GM12878 (cell line): Measurements from ENCODE around the gene HOOK2. TPM values are rescaled to one million over a fixed set of nuclear protein-coding genes. Genes with fewer than 3 reads are reported as not detected.

Experiments
- ATAC-seq: fragments of 200-7000 bp; cut with Tn5 transposase; 3 replicates; pipeline ENCODE4 v1.9.1; 2020; ENCODE audit warnings: mild to moderate bottlenecking, moderate library complexity
- BruUV-seq: library from RNA; stranded (reverse); fragments of 400-500 nt; replicated peaks from 2 replicates; lab custom pipeline; 2021; lab: Mats Ljungman, UMichigan
- CTCF ChIA-PET: fragments of 300-600 bp; sonication (Branson Sonifier 250); formaldehyde crosslinking; extraction: SDS; loops from one replicate; lab custom pipeline; 2021; ENCODE audit warnings: inconsistent platforms; lab: Yijun Ruan, JAX
- POLR2A ChIA-PET: fragments of 350-600 bp; formaldehyde crosslinking; extraction: SDS; loops from one replicate; lab custom pipeline; 2021; ENCODE audit warnings: inconsistent platforms; lab: Charles Lee
- RAD21 ChIA-PET: fragments of 300-600 bp; sonication (Branson Sonifier 250); formaldehyde crosslinking; loops from one replicate; lab custom pipeline; 2023; ENCODE audit warnings: antibody characterized with exemption; ENCODE audit not compliant: unreplicated experiment; lab: Charles Lee
- SMC1A ChIA-PET: fragments of 300-600 bp; sonication (Branson Sonifier 250); formaldehyde crosslinking; loops from one replicate; lab custom pipeline; 2023; ENCODE audit not compliant: unreplicated experiment, uncharacterized antibody; lab: Charles Lee
- DNase-seq: peaks from one replicate; pipeline ENCODE4 v3.0.0-alpha.2; 2011; ENCODE audit warnings: low read depth, low spot score
- FAIRE-seq: peaks from 3 replicates; lab custom pipeline; 2011; peaks lifted over from hg19 to GRCh38; lab: Jason Lieb, UNC
- H2AFZ ChIP-seq: 2 replicates; pipeline ENCODE4 v1.6.0; 2011; ENCODE audit warnings: low read depth, low read length, control low read depth; ENCODE audit not compliant: control insufficient read depth
- H3K27ac ChIP-seq: 2 replicates; pipeline ENCODE4 v1.5.1; 2011; ENCODE audit warnings: control low read depth; ENCODE audit not compliant: control insufficient read depth, insufficient read depth
- H3K27me3 ChIP-seq, 2 experiments: replicated peaks in 1 of 2; 2 replicates each; pipeline versions ENCODE4 v1.6.0 to v1.6.1; 2011; ENCODE audit warnings: low read length in 1 of 2; ENCODE audit not compliant: control insufficient read depth in 2 of 2, insufficient read depth in 2 of 2
- H3K36me3 ChIP-seq, 2 experiments: 2 replicates each; pipeline ENCODE4 v1.5.1; 2011; ENCODE audit warnings: low read length in 1 of 2; ENCODE audit not compliant: control insufficient read depth in 2 of 2, insufficient read depth in 2 of 2
- H3K4me1 ChIP-seq: 2 replicates; pipeline ENCODE4 v1.6.1; 2011; ENCODE audit warnings: mild to moderate bottlenecking, low read length, moderate library complexity, mixed read lengths; ENCODE audit not compliant: control insufficient read depth, insufficient read depth
- H3K4me2 ChIP-seq: 2 replicates; pipeline ENCODE4 v1.6.0; 2011; ENCODE audit warnings: control low read depth; ENCODE audit not compliant: control insufficient read depth, insufficient read depth
- H3K4me3 ChIP-seq: fragments of 200-600 bp; sonication (generic); 2 replicates; pipeline ENCODE4 v1.5.1; 2016
- H3K79me2 ChIP-seq: 2 replicates; pipeline ENCODE4 v1.6.0; 2011; ENCODE audit warnings: low read length; ENCODE audit not compliant: control insufficient read depth, insufficient read depth
- H3K9ac ChIP-seq: 2 replicates; pipeline ENCODE4 v1.8.0; 2011; ENCODE audit warnings: low read length, control low read depth, mixed read lengths; ENCODE audit not compliant: control insufficient read depth, insufficient read depth
- H3K9me3 ChIP-seq: replicated peaks from 3 replicates; pipeline ENCODE4 v1.5.1; 2011; ENCODE audit warnings: mild to moderate bottlenecking, low read length; ENCODE audit not compliant: control insufficient read depth, insufficient read depth
- H4K20me1 ChIP-seq: 2 replicates; pipeline ENCODE4 v1.6.0; 2011; ENCODE audit not compliant: control insufficient read depth, insufficient read depth
- BCL11A ChIP-seq: IDR thresholded peaks from 2 replicates; pipeline ENCODE4 v1.6.1; 2011; ENCODE audit warnings: low read depth, low read length
- CBX3 ChIP-seq: fragments of 200-600 bp; sonication (generic); IDR thresholded peaks from 2 replicates; pipeline ENCODE4 v1.6.1; 2016; ENCODE audit warnings: low read depth, borderline replicate concordance
- EGR1 ChIP-seq, 2 experiments: IDR thresholded peaks; 1 replicate in 1 of 2; 2 replicates in 1 of 2; pipeline ENCODE4 v1.6.1; 2011 to 2012; ENCODE audit warnings: low read depth in 2 of 2, low read length in 2 of 2, borderline replicate concordance in 1 of 2, mild to moderate bottlenecking in 1 of 2, moderate library complexity in 1 of 2
- GATAD2B ChIP-seq: fragments of 450-650 bp; conservative IDR thresholded peaks from 2 replicates; pipeline ENCODE4 v1.6.1; 2017; ENCODE audit warnings: low read depth, mild to moderate bottlenecking, moderate library complexity
- HDAC2 ChIP-seq: fragments of 200-600 bp; sonication (generic); IDR thresholded peaks from 2 replicates; pipeline ENCODE4 v1.6.1; 2017
- JUNB ChIP-seq: IDR thresholded peaks from 2 replicates; pipeline ENCODE4 v1.6.1; 2016; ENCODE audit warnings: antibody characterized with exemption, mild to moderate bottlenecking
- LARP7 ChIP-seq: fragments of 450-650 bp; IDR thresholded peaks from 2 replicates; pipeline ENCODE4 v1.6.1; 2017; ENCODE audit warnings: mild to moderate bottlenecking
- MEF2A ChIP-seq: IDR thresholded peaks from 2 replicates; pipeline ENCODE4 v1.6.1; 2011; ENCODE audit warnings: low read depth, mild to moderate bottlenecking, low read length, moderate library complexity; ENCODE audit not compliant: insufficient read depth
- MYB ChIP-seq: fragments of 150-350 bp; IDR thresholded peaks from 2 replicates; pipeline ENCODE4 v1.6.1; 2014; ENCODE audit warnings: mild to moderate bottlenecking, low read depth, low read length, borderline replicate concordance
- NR2F1 ChIP-seq: fragments of 450-650 bp; conservative IDR thresholded peaks from 2 replicates; pipeline ENCODE4 v1.6.1; 2017; ENCODE audit warnings: mild to moderate bottlenecking
- POLR2A ChIP-seq: IDR thresholded peaks from 2 replicates; pipeline ENCODE4 v1.6.1; 2011; ENCODE audit warnings: low read depth, mild to moderate bottlenecking, low read length
- POLR2AphosphoS5 ChIP-seq: IDR thresholded peaks from 2 replicates; pipeline ENCODE4 v1.6.1; 2011; ENCODE audit warnings: mild to moderate bottlenecking, low read length, inconsistent platforms
- SMAD5 ChIP-seq: IDR thresholded peaks from 2 replicates; pipeline ENCODE4 v1.6.1; 2016; ENCODE audit warnings: antibody characterized with exemption, low read depth
- SMARCA5 ChIP-seq: fragments of 450-650 bp; IDR thresholded peaks from 2 replicates; pipeline ENCODE4 v1.6.1; 2017; ENCODE audit warnings: mild to moderate bottlenecking
- SMC3 ChIP-seq: IDR thresholded peaks from 2 replicates; pipeline ENCODE4 v1.6.1; 2011; ENCODE audit warnings: low read length, improper control_type of control experiment, borderline replicate concordance
- YY1 ChIP-seq: IDR thresholded peaks from 2 replicates; pipeline ENCODE4 v1.6.1; 2011; ENCODE audit warnings: low read depth, mild to moderate bottlenecking, low read length
- ZBED1 ChIP-seq: IDR thresholded peaks from 2 replicates; pipeline ENCODE4 v1.6.1; 2016; ENCODE audit warnings: borderline replicate concordance
- ZNF274 ChIP-seq: IDR thresholded peaks from one replicate; pipeline ENCODE4 v1.8.0; 2011; ENCODE audit not compliant: insufficient read length, insufficient read depth
- WGBS: methylation state at CpG from one replicate; pipeline ENCODE4 v1.1.6; 2016; ENCODE audit warnings: low lambda C conversion rate; ENCODE audit not compliant: insufficient replicate concordance, insufficient coverage; ENCODE audit errors: missing lambda C conversion rate; 5-methylcytosine and 5-hydroxymethylcytosine counted together
- in situ Hi-C: fragments of 300-500 bp; cut with MboI; formaldehyde crosslinking; loops from 9 replicates; pipeline ENCODE4 v1.14.3; 2018; ENCODE audit warnings: mixed read lengths
- intact Hi-C: fragments of 100-400 bp; cut with micrococcal nuclease; formaldehyde crosslinking; loops from one replicate; pipeline ENCODE4 v1.14.2; 2022; ENCODE audit not compliant: unreplicated experiment
- polyA plus RNA-seq, 11 experiments: library from polyadenylated mRNA; depleted of rRNA in 4 of 11; unstranded in 6 of 11; stranded (reverse) in 5 of 11; fragments of >200 nt; fragmentation: Nextera tagmentation in 4 of 11; fragmentation: Illumina TruSeq in 1 of 11; extraction: Ambion mirVana in 4 of 11; extraction: Trizol in 1 of 11; gene quantifications; 1 replicate in 1 of 11; 2 replicates in 10 of 11; pipeline versions ENCODE4 v1.2.1 to v1.2.3, GENCODE V29; 2011 to 2016; ENCODE audit warnings: inconsistent platforms in 2 of 11, missing spikeins in 2 of 11, low read depth in 1 of 11
- total RNA-seq, 4 experiments: library from RNA; depleted of rRNA in 3 of 4; stranded (reverse); fragments of >200 nt in 3 of 4; fragmentation: Illumina TruSeq in 1 of 4; extraction: Trizol in 1 of 4; gene quantifications; 2 replicates each; pipeline versions ENCODE4 v1.2.1 to v1.2.3, GENCODE V29; 2013 to 2021

HOOK2 gene
- total and polyA plus RNA-seq, 10 of the 15 experiments (the other 5 are each of a cell fraction or from before 2014, with no cell fraction given), result 1.5 to 9.6 (median 6.2) TPM

DNA sequence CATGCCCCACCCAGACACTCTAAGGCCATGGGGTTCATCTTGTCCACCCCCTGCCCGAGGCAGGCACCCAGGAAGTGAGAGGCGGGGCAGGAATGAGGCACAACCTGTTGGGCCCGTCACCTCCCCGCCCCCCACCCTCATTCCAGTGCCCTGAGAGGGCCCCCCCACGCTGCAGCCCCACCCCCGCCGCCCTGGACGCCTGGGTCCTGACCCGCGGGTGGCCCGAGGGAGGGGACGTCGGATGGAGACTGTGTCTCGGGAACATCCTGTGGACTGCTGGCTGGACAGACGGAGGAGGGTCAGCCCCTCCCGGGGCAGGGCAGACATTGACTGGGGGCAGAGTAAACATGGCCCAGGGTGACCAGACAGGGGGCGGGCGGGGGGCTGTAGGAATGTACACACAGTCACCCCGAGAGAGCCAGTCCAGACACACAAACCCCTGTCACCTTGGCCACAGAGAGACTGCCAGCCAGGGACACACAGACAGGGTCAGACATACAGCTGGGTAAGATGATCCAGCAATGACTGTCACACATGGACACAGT is 8.6 kb upstream of the HOOK2 start:
- no peak for ATAC-seq
- in situ Hi-C loops, result no loop called here

GRCh38 chr19:12783291-12783848 is 8.0 kb upstream of the HOOK2 start:
- no peak for FAIRE-seq
- SMC1A ChIA-PET, result interaction anchor here (8.4 kb wide), 1 partner anchor 12 kb away, joined by 240 read pairs; the partner anchor contains the start of gene JUNB

More for the DNA sequence above, 8.6 kb upstream of the HOOK2 start:
- H3K4me1 ChIP-seq, result peaks cover 78% of the 10 kb centered on the region
- intact Hi-C loops, result loop anchor here (5.0 to 10.0 kb wide), 2 partner anchors 172 to 1689 kb away; partner anchors contain the start of genes ZNF490 and ZNF791
- BruUV-seq, result no TSS peak
- H3K27ac ChIP-seq, result peak overlapping the region; percentile 97
- H4K20me1 ChIP-seq, result no peaks in the 10 kb centered on the region
- ChIA-PET RAD21 (interaction anchor here (2.7 kb wide), 1 partner anchor 12 kb away, joined by 23 read pairs; no protein-coding TSS in a partner anchor), SMC1A (interaction anchor here (8.4 kb wide), 1 partner anchor 12 kb away, joined by 240 read pairs; the partner anchor contains the start of gene JUNB), POLR2A (interaction anchor here (9.3 kb wide), 1 partner anchor 10 kb away, joined by 303 read pairs; the partner anchor contains the start of gene JUNB), CTCF (interaction anchor here (12.1 kb wide), 1 partner anchor 12 kb away, joined by 537 read pairs; the partner anchor contains the start of gene JUNB)
- H3K4me3 ChIP-seq, result no peak overlapping the region; the same call in 1 of the 2 replicates
- 9% methylated on average over 17 of the region's 19 CpGs for WGBS
- TF ChIP-seq SMAD5 (no peak), POLR2AphosphoS5 (peak; percentile 3)
- H3K36me3 ChIP-seq, result no peaks in the 10 kb centered on the region
- H3K4me2 ChIP-seq, result peak overlapping the region; percentile 77
- no peaks in the 10 kb centered on the region for H3K27me3 ChIP-seq
- no peaks in the 10 kb centered on the region for H3K9me3 ChIP-seq
- H3K79me2 ChIP-seq, result peaks cover 13% of the 10 kb centered on the region
- H3K9ac ChIP-seq, result peak overlapping the region; percentile 65
- H2AFZ ChIP-seq, result no peak overlapping the region; the same call in 1 of the 2 replicates
- DNase-seq (no peak), FAIRE-seq (no peak)

More at GRCh38 chr19:12783291-12783848, 8.0 kb upstream of the HOOK2 start:
- peaks cover 12% of the 10 kb centered on the region for H3K79me2 ChIP-seq
- H3K4me3 ChIP-seq, result peak overlapping the region; percentile 65; the same call in 1 of the 2 replicates
- H3K4me2 ChIP-seq, result peak overlapping the region; percentile 97
- intact Hi-C loops, result loop anchor here (5.0 to 10.0 kb wide), 2 partner anchors 171 to 1689 kb away; partner anchors contain the start of genes ZNF490 and ZNF791
- H3K36me3 ChIP-seq, result no peaks in the 10 kb centered on the region
- ChIA-PET CTCF (interaction anchor here (12.1 kb wide), 1 partner anchor 12 kb away, joined by 537 read pairs; the partner anchor contains the start of gene JUNB), POLR2A (interaction anchor here (0.6 to 9.3 kb wide), 2 partner anchors 11 to 174 kb away, joined by 3 to 303 read pairs; partner anchors contain the start of gene JUNB), RAD21 (interaction anchor here (1.4 to 2.7 kb wide), 3 partner anchors 8 to 13 kb away, joined by 13 to 23 read pairs (median 16); partner anchors contain the start of gene JUNB)
- peak overlapping the region; percentile 77 for H3K9ac ChIP-seq
- in situ Hi-C loops, result no loop called here
- peak overlapping the region; percentile 97 for H3K27ac ChIP-seq
- no peak for DNase-seq
- TF ChIP-seq NR2F1 (0 out of 2 replicates have a peak, but pooled peaks have one; percentile 0), GATAD2B (peak; percentile 17), LARP7 (0 out of 2 replicates have a peak, but pooled peaks have one; percentile 12), MYB (peak; percentile 51; the same call in 1 of the 2 replicates), HDAC2 (no peak), ZBED1 (0 out of 2 replicates have a peak, but pooled peaks have one; percentile 35), ZNF274 (no peak), SMARCA5 (0 out of 2 replicates have a peak, but pooled peaks have one; percentile 23), EGR1 (IDR thresholded peaks at IDR 0.05; ENCODE audit: borderline replicate concordance in 1 of 2, low read depth in 2 of 2, low read length in 2 of 2) (peak in 1 of 2 experiments; percentile 20; a peak in 1 of 3 replicates), YY1 (0 out of 2 replicates have a peak, but pooled peaks have one; percentile 52), SMC3 (no peak), CBX3 (no peak), POLR2A (peak; percentile 16; the same call in 1 of the 2 replicates), MEF2A (0 out of 2 replicates have a peak, but pooled peaks have one; percentile 12), JUNB (peak; percentile 84), BCL11A (no peak)
- no peak overlapping the region for H2AFZ ChIP-seq
- peak; percentile 2; the same call in 1 of the 3 replicates for ATAC-seq
- no peaks in the 10 kb centered on the region for H3K27me3 ChIP-seq
- H4K20me1 ChIP-seq, result no peaks in the 10 kb centered on the region
- BruUV-seq, result no TSS peak
- H3K9me3 ChIP-seq, result no peaks in the 10 kb centered on the region
- H3K4me1 ChIP-seq, result peaks cover 79% of the 10 kb centered on the region
- WGBS, result 11% methylated on average over 16 of the region's 16 CpGs
